ENCODE measurements around the gene RACK1.
A peak's percentile ranks its signal among the peaks of the same experiment; 100 is the strongest.
"Not testable (repeated sequence)": the region's sequence is repeated elsewhere in the genome, so short reads cannot be mapped to it uniquely, and the experiment has no call there.

The RACK1 gene

GRCh38 chr5:181209006-181209405 lies 34.7 kb downstream of the RACK1 start:
- not testable (repeated sequence) for H3K4me1 ChIP-seq (ENCODE audit: insufficient read depth, low read length); H3K36me3 ChIP-seq (ENCODE audit: insufficient read depth, low read length); H3K9ac ChIP-seq (ENCODE audit: low read depth, low read length); H3K4me3 ChIP-seq (ENCODE audit: low read length); H3K27ac ChIP-seq (ENCODE audit: low read depth, low read length); H3K9me3 ChIP-seq (ENCODE audit: insufficient read depth, low read depth, low read length)
- H3K27me3 ChIP-seq (ENCODE audit: insufficient read depth, low read length), result peaks cover 40% of the 10 kb centered on the region
- WGBS, result 93% methylated on average over 24 of the region's 24 CpGs

- Histone ChIP-seq H3K27me3 (ENCODE audit: insufficient read depth, low read length) (peaks cover 43% of the 10 kb centered on the region), H3K4me3 (ENCODE audit: low read length) (peak overlapping the region; percentile 96), H3K4me1 (ENCODE audit: insufficient read depth, low read length) (no peaks in the 10 kb centered on the region), H3K36me3 (ENCODE audit: insufficient read depth, low read length) (no peaks in the 10 kb centered on the region), H3K9me3 (ENCODE audit: insufficient read depth, low read depth, low read length) (no peaks in the 10 kb centered on the region), H3K27ac (ENCODE audit: low read depth, low read length) (no peak overlapping the region), H3K9ac (ENCODE audit: low read depth, low read length) (no peak overlapping the region)
- 54% methylated on average over 2 of the region's 3 CpGs for WGBS
Observed at GRCh38 chr5:181207960-181208253, 35.8 kb downstream of the RACK1 start.

GRCh38 chr5:181207214-181207959 lies 36.3 kb downstream of the RACK1 start:
- WGBS, result 1% methylated on average over 35 of the region's 36 CpGs
- Histone ChIP-seq H3K4me3 (ENCODE audit: low read length) (peak overlapping the region; percentile 96), H3K9me3 (ENCODE audit: insufficient read depth, low read depth, low read length) (no peaks in the 10 kb centered on the region), H3K9ac (ENCODE audit: low read depth, low read length) (peak overlapping the region; percentile 67), H3K36me3 (ENCODE audit: insufficient read depth, low read length) (no peaks in the 10 kb centered on the region), H3K27ac (ENCODE audit: low read depth, low read length) (no peak overlapping the region), H3K27me3 (ENCODE audit: insufficient read depth, low read length) (peaks cover 45% of the 10 kb centered on the region), H3K4me1 (ENCODE audit: insufficient read depth, low read length) (no peaks in the 10 kb centered on the region)

- Histone ChIP-seq H3K36me3 (ENCODE audit: insufficient read depth, low read length) (no peaks in the 10 kb centered on the region), H3K4me1 (ENCODE audit: insufficient read depth, low read length) (no peaks in the 10 kb centered on the region), H3K27ac (ENCODE audit: low read depth, low read length) (no peak overlapping the region), H3K27me3 (ENCODE audit: insufficient read depth, low read length) (peaks cover 55% of the 10 kb centered on the region), H3K4me3 (ENCODE audit: low read length) (peak overlapping the region; percentile 62), H3K9me3 (ENCODE audit: insufficient read depth, low read depth, low read length) (no peaks in the 10 kb centered on the region), H3K9ac (ENCODE audit: low read depth, low read length) (no peak overlapping the region)
- 2% methylated on average over 37 of the region's 37 CpGs for WGBS
Observed at GRCh38 chr5:181205761-181206649, 37.7 kb downstream of the RACK1 start.

- H3K27ac ChIP-seq (ENCODE audit: low read depth, low read length), result no peak within 1 kb of the TSS
- H3K27me3 ChIP-seq (ENCODE audit: insufficient read depth, low read length), result peaks cover 64% of the 10 kb centered on the region
- no peaks in the 10 kb centered on the region for H3K36me3 ChIP-seq (ENCODE audit: insufficient read depth, low read length)
- H3K4me3 ChIP-seq (ENCODE audit: low read length), result peak within 1 kb of the TSS; percentile 62
- peaks cover 4% of the 10 kb centered on the region; the same call in 1 of the 2 replicates for H3K4me1 ChIP-seq (ENCODE audit: insufficient read depth, low read length)
- no peaks in the 10 kb centered on the region for H3K9me3 ChIP-seq (ENCODE audit: insufficient read depth, low read depth, low read length)
- WGBS, result 1% methylated on average over 94 of the region's 94 CpGs
- no peak within 1 kb of the TSS; the same call in 1 of the 2 replicates for H3K9ac ChIP-seq (ENCODE audit: low read depth, low read length)
Observed at GRCh38 chr5:181204826-181205760, 38.6 kb downstream of the RACK1 start, which contains the start of gene TRIM7. TSS of gene TRIM7 (minus strand) at chr5:181205196. CDS start at chr5:181205110, 86 bp downstream.

GRCh38 chr5:181204113-181204825 lies 39.4 kb downstream of the RACK1 start:
- Histone ChIP-seq H3K4me1 (ENCODE audit: insufficient read depth, low read length) (peaks cover 8% of the 10 kb centered on the region), H3K36me3 (ENCODE audit: insufficient read depth, low read length) (no peaks in the 10 kb centered on the region), H3K9ac (ENCODE audit: low read depth, low read length) (no peak overlapping the region; the same call in 1 of the 2 replicates), H3K27ac (ENCODE audit: low read depth, low read length) (no peak overlapping the region), H3K27me3 (ENCODE audit: insufficient read depth, low read length) (peaks cover 72% of the 10 kb centered on the region), H3K9me3 (ENCODE audit: insufficient read depth, low read depth, low read length) (no peaks in the 10 kb centered on the region), H3K4me3 (ENCODE audit: low read length) (peak overlapping the region; percentile 62)
- 1% methylated on average over 67 of the region's 67 CpGs for WGBS

- H3K4me3 ChIP-seq (ENCODE audit: low read length), result peak overlapping the region; percentile 62
- H3K27me3 ChIP-seq (ENCODE audit: insufficient read depth, low read length), result peaks cover 78% of the 10 kb centered on the region
- H3K36me3 ChIP-seq (ENCODE audit: insufficient read depth, low read length), result no peaks in the 10 kb centered on the region
- 9% methylated on average over 16 of the region's 17 CpGs for WGBS
- H3K4me1 ChIP-seq (ENCODE audit: insufficient read depth, low read length), result peaks cover 12% of the 10 kb centered on the region
- no peak overlapping the region for H3K27ac ChIP-seq (ENCODE audit: low read depth, low read length)
- H3K9me3 ChIP-seq (ENCODE audit: insufficient read depth, low read depth, low read length), result no peaks in the 10 kb centered on the region
- no peak overlapping the region; the same call in 1 of the 2 replicates for H3K9ac ChIP-seq (ENCODE audit: low read depth, low read length)
Observed at GRCh38 chr5:181203777-181204112, 40.0 kb downstream of the RACK1 start.

GRCh38 chr5:181203093-181203711 lies 40.5 kb downstream of the RACK1 start:
- H3K4me1 ChIP-seq (ENCODE audit: insufficient read depth, low read length), result peaks cover 17% of the 10 kb centered on the region
- H3K9me3 ChIP-seq (ENCODE audit: insufficient read depth, low read depth, low read length), result no peaks in the 10 kb centered on the region
- H3K36me3 ChIP-seq (ENCODE audit: insufficient read depth, low read length), result no peaks in the 10 kb centered on the region
- H3K27me3 ChIP-seq (ENCODE audit: insufficient read depth, low read length), result peaks cover 81% of the 10 kb centered on the region
- 79% methylated on average over 11 of the region's 11 CpGs for WGBS
- H3K4me3 ChIP-seq (ENCODE audit: low read length), result peak overlapping the region; percentile 62
- H3K9ac ChIP-seq (ENCODE audit: low read depth, low read length), result no peak overlapping the region
- H3K27ac ChIP-seq (ENCODE audit: low read depth, low read length), result no peak overlapping the region

GRCh38 chr5:181200816-181201215 lies 42.9 kb downstream of the RACK1 start:
- 38% methylated on average over 4 of the region's 4 CpGs for WGBS
- Histone ChIP-seq H3K9me3 (ENCODE audit: insufficient read depth, low read depth, low read length) (no peaks in the 10 kb centered on the region), H3K27me3 (ENCODE audit: insufficient read depth, low read length) (peaks cover 79% of the 10 kb centered on the region), H3K4me1 (ENCODE audit: insufficient read depth, low read length) (peaks cover 20% of the 10 kb centered on the region), H3K4me3 (ENCODE audit: low read length) (no peak overlapping the region), H3K27ac (ENCODE audit: low read depth, low read length) (no peak overlapping the region), H3K36me3 (ENCODE audit: insufficient read depth, low read length) (no peaks in the 10 kb centered on the region), H3K9ac (ENCODE audit: low read depth, low read length) (no peak overlapping the region)

Measured in HUES64 (cell line).